ENCODE results near the gene RXFP2.

Gene RXFP2

DNA sequence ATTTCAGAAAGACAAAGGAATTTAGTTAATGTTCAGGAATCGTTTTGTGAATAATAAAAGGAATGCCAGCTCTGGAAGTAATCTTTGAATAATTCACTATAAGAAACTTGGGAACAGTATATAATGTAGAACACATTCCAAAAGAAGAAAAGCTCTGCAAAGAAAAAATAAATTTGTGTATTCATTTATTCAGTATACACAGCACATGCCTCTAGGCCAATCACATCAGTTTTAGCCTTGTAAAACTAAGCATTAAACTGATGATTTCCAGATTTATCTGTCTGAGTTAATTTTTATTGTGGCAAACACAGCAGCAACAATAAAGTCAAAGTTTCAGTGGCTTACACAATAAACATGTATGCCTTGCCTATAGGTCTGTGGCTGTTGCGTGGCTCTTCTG is 5.7 kb upstream of the RXFP2 start:
- no peak overlapping the region for H3K9ac ChIP-seq (ENCODE audit: low read length)
- H3K36me3 ChIP-seq (ENCODE audit: control insufficient read depth, insufficient read depth, low read length), result no peaks in the 10 kb centered on the region
- no peaks in the 10 kb centered on the region; the same call in 1 of the 2 replicates for H3K4me1 ChIP-seq (ENCODE audit: control insufficient read depth, insufficient read depth, low read length)
- no peak overlapping the region for H3K27ac ChIP-seq (ENCODE audit: low read depth, low read length)
- no peaks in the 10 kb centered on the region for H3K27me3 ChIP-seq (ENCODE audit: control insufficient read depth, insufficient read depth, low read length)
- H3K4me3 ChIP-seq (ENCODE audit: low read depth, low read length), result no peak overlapping the region
- no peaks in the 10 kb centered on the region for H3K9me3 ChIP-seq (ENCODE audit: control insufficient read depth, insufficient read depth, low read depth, low read length)

- Histone ChIP-seq H3K4me1 (ENCODE audit: control insufficient read depth, insufficient read depth, low read length) (no peaks in the 10 kb centered on the region), H3K9ac (ENCODE audit: low read length) (no peak overlapping the region), H3K27me3 (ENCODE audit: control insufficient read depth, insufficient read depth, low read length) (no peaks in the 10 kb centered on the region), H3K27ac (ENCODE audit: low read depth, low read length) (no peak overlapping the region), H3K4me3 (ENCODE audit: low read depth, low read length) (no peak overlapping the region), H3K9me3 (ENCODE audit: control insufficient read depth, insufficient read depth, low read depth, low read length) (no peaks in the 10 kb centered on the region), H3K36me3 (ENCODE audit: control insufficient read depth, insufficient read depth, low read length) (no peaks in the 10 kb centered on the region)
These were observed 2.9 kb downstream of the RXFP2 start for GRCh38 chr13:31742097-31742734.

DNA sequence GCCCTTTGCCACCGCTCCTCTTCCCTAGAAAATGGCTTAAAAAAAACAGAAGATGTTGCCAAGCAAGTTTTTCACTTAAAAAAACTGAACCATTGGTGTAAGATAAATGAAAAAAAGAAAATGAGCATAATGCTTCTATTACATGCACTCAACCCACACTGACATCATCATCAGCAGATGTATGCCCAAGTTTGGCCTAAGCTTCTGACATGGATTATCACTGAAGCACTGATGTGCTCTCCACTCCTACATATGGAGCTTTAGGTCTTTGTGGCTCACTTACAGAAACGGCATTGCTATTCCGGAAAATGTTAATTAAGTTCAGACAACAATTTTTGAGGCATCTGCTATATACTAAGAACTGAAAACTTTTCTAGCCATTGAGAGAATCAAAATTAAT is 8.0 kb downstream of the RXFP2 start:
- no peak overlapping the region for H3K9ac ChIP-seq (ENCODE audit: low read length)
- no peaks in the 10 kb centered on the region for H3K4me1 ChIP-seq (ENCODE audit: control insufficient read depth, insufficient read depth, low read length)
- no peak overlapping the region for H3K27ac ChIP-seq (ENCODE audit: low read depth, low read length)
- no peaks in the 10 kb centered on the region for H3K9me3 ChIP-seq (ENCODE audit: control insufficient read depth, insufficient read depth, low read depth, low read length)
- no peaks in the 10 kb centered on the region for H3K36me3 ChIP-seq (ENCODE audit: control insufficient read depth, insufficient read depth, low read length)
- H3K4me3 ChIP-seq (ENCODE audit: low read depth, low read length), result no peak overlapping the region
- no peaks in the 10 kb centered on the region for H3K27me3 ChIP-seq (ENCODE audit: control insufficient read depth, insufficient read depth, low read length)

- no peaks in the 10 kb centered on the region for H3K27me3 ChIP-seq (ENCODE audit: control insufficient read depth, insufficient read depth, low read length)
- no peaks in the 10 kb centered on the region for H3K9me3 ChIP-seq (ENCODE audit: control insufficient read depth, insufficient read depth, low read depth, low read length)
- H3K36me3 ChIP-seq (ENCODE audit: control insufficient read depth, insufficient read depth, low read length), result no peaks in the 10 kb centered on the region
- no peak overlapping the region for H3K27ac ChIP-seq (ENCODE audit: low read depth, low read length)
- no peak overlapping the region for H3K9ac ChIP-seq (ENCODE audit: low read length)
- H3K4me1 ChIP-seq (ENCODE audit: control insufficient read depth, insufficient read depth, low read length), result no peaks in the 10 kb centered on the region
- no peak overlapping the region for H3K4me3 ChIP-seq (ENCODE audit: low read depth, low read length)
These were observed 8.6 kb downstream of the RXFP2 start for GRCh38 chr13:31747966-31748365.

DNA sequence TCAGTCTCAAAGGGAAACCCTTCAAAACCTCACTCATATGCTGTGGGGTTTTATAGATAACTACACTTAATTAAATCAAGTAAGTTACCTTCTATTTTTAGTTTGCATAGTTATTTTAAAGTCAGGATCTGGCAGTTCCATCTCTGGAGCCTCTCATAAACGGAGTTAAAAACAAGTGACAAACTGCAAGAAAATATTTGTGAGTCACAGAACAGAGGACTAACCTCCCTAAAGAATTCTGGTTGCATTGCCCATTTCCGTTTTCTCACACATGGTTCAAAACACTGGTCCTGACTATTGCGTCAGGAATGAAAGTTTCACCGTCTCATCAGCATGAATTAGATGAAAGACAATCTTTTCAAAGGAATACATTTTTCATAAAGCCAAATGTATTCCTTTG is 10.6 kb downstream of the RXFP2 start:
- H3K36me3 ChIP-seq (ENCODE audit: control insufficient read depth, insufficient read depth, low read length), result no peaks in the 10 kb centered on the region
- no peak overlapping the region for H3K4me3 ChIP-seq (ENCODE audit: low read depth, low read length)
- no peak overlapping the region for H3K9ac ChIP-seq (ENCODE audit: low read length)
- H3K9me3 ChIP-seq (ENCODE audit: control insufficient read depth, insufficient read depth, low read depth, low read length), result no peaks in the 10 kb centered on the region
- H3K27me3 ChIP-seq (ENCODE audit: control insufficient read depth, insufficient read depth, low read length), result no peaks in the 10 kb centered on the region
- H3K4me1 ChIP-seq (ENCODE audit: control insufficient read depth, insufficient read depth, low read length), result no peaks in the 10 kb centered on the region
- H3K27ac ChIP-seq (ENCODE audit: low read depth, low read length), result no peak overlapping the region

GRCh38 chr13:31755211-31755610 is 15.9 kb downstream of the RXFP2 start:
- no peak overlapping the region for H3K4me3 ChIP-seq (ENCODE audit: low read depth, low read length)
- no peak overlapping the region for H3K27ac ChIP-seq (ENCODE audit: low read depth, low read length)
- no peaks in the 10 kb centered on the region for H3K4me1 ChIP-seq (ENCODE audit: control insufficient read depth, insufficient read depth, low read length)
- no peak overlapping the region for H3K9ac ChIP-seq (ENCODE audit: low read length)
- no peaks in the 10 kb centered on the region for H3K36me3 ChIP-seq (ENCODE audit: control insufficient read depth, insufficient read depth, low read length)
- H3K27me3 ChIP-seq (ENCODE audit: control insufficient read depth, insufficient read depth, low read length), result no peaks in the 10 kb centered on the region
- no peaks in the 10 kb centered on the region for H3K9me3 ChIP-seq (ENCODE audit: control insufficient read depth, insufficient read depth, low read depth, low read length)

GRCh38 chr13:31755803-31756212 is 16.5 kb downstream of the RXFP2 start:
- Histone ChIP-seq H3K9me3 (ENCODE audit: control insufficient read depth, insufficient read depth, low read depth, low read length) (no peaks in the 10 kb centered on the region), H3K9ac (ENCODE audit: low read length) (no peak overlapping the region), H3K4me1 (ENCODE audit: control insufficient read depth, insufficient read depth, low read length) (no peaks in the 10 kb centered on the region), H3K27me3 (ENCODE audit: control insufficient read depth, insufficient read depth, low read length) (no peaks in the 10 kb centered on the region), H3K27ac (ENCODE audit: low read depth, low read length) (no peak overlapping the region), H3K4me3 (ENCODE audit: low read depth, low read length) (no peak overlapping the region), H3K36me3 (ENCODE audit: control insufficient read depth, insufficient read depth, low read length) (no peaks in the 10 kb centered on the region)

DNA sequence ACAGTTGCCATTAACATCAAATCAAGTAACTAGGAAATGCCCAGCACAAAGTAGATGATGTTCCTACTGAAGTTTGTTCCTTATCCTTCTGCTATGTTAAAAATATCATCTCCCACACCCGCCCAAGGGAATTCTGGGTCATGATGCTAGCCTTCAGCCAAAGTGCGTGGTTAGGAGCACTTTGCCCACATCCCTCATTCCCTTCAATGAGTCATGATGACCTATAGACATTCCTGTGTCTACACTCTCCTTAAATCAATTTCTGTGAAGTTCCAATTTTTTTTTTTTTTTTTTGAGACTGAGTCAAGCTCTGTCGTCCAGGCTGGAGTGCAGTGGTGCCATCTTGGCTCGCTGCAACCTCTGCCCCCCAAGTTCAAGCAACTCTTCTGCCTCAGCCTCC is 17.0 kb downstream of the RXFP2 start:
- no peaks in the 10 kb centered on the region for H3K4me1 ChIP-seq (ENCODE audit: control insufficient read depth, insufficient read depth, low read length)
- no peak overlapping the region for H3K4me3 ChIP-seq (ENCODE audit: low read depth, low read length)
- no peaks in the 10 kb centered on the region for H3K9me3 ChIP-seq (ENCODE audit: control insufficient read depth, insufficient read depth, low read depth, low read length)
- no peaks in the 10 kb centered on the region for H3K36me3 ChIP-seq (ENCODE audit: control insufficient read depth, insufficient read depth, low read length)
- H3K27ac ChIP-seq (ENCODE audit: low read depth, low read length), result no peak overlapping the region
- H3K9ac ChIP-seq (ENCODE audit: low read length), result no peak overlapping the region
- no peaks in the 10 kb centered on the region for H3K27me3 ChIP-seq (ENCODE audit: control insufficient read depth, insufficient read depth, low read length)

DNA sequence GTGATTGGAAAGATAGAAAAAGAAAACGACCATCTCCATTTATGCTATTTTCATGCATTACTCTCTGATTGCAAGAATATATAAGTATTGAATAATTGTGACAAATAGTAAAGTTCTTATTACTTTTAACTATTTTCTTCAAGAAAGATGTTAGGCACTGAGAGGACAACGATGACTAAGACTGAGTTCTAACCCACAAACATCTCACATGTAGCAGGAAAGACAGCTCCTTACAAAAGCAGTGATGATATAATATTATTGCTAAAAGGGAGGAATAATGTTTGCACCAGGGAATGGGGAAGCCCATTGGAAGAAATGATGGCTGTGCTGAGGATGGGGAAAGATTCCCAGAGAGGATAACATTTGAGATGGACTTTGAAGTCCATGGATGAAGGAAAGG is 22.6 kb downstream of the RXFP2 start:
- Histone ChIP-seq H3K27ac (ENCODE audit: low read depth, low read length) (no peak overlapping the region), H3K9me3 (ENCODE audit: control insufficient read depth, insufficient read depth, low read depth, low read length) (no peaks in the 10 kb centered on the region), H3K4me3 (ENCODE audit: low read depth, low read length) (no peak overlapping the region), H3K27me3 (ENCODE audit: control insufficient read depth, insufficient read depth, low read length) (no peaks in the 10 kb centered on the region), H3K36me3 (ENCODE audit: control insufficient read depth, insufficient read depth, low read length) (no peaks in the 10 kb centered on the region), H3K9ac (ENCODE audit: low read length) (no peak overlapping the region), H3K4me1 (ENCODE audit: control insufficient read depth, insufficient read depth, low read length) (peaks cover 8% of the 10 kb centered on the region; the same call in 1 of the 2 replicates)

DNA sequence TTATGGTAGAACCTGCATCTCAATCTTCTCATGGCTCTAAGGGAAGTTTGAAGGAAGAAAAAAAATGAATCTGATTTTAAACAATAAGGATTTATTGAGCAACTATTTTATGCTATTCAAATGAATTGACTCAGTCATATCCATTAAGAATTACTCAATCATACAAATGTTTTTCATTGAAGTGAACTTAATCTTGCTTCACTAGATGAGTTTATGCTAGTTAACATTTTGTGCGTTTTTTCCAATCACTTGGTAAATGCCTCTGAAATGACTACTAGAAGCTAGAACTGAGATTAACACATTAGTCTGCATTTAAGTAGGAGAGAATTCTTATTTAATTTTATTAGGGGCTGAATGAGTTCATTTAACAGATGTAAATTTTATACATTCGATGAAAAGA is 25.2 kb downstream of the RXFP2 start:
- Histone ChIP-seq H3K9me3 (ENCODE audit: control insufficient read depth, insufficient read depth, low read depth, low read length) (no peaks in the 10 kb centered on the region), H3K9ac (ENCODE audit: low read length) (no peak overlapping the region), H3K4me3 (ENCODE audit: low read depth, low read length) (no peak overlapping the region), H3K4me1 (ENCODE audit: control insufficient read depth, insufficient read depth, low read length) (peaks cover 8% of the 10 kb centered on the region; the same call in 1 of the 2 replicates), H3K36me3 (ENCODE audit: control insufficient read depth, insufficient read depth, low read length) (no peaks in the 10 kb centered on the region), H3K27me3 (ENCODE audit: control insufficient read depth, insufficient read depth, low read length) (no peaks in the 10 kb centered on the region), H3K27ac (ENCODE audit: low read depth, low read length) (no peak overlapping the region)

DNA sequence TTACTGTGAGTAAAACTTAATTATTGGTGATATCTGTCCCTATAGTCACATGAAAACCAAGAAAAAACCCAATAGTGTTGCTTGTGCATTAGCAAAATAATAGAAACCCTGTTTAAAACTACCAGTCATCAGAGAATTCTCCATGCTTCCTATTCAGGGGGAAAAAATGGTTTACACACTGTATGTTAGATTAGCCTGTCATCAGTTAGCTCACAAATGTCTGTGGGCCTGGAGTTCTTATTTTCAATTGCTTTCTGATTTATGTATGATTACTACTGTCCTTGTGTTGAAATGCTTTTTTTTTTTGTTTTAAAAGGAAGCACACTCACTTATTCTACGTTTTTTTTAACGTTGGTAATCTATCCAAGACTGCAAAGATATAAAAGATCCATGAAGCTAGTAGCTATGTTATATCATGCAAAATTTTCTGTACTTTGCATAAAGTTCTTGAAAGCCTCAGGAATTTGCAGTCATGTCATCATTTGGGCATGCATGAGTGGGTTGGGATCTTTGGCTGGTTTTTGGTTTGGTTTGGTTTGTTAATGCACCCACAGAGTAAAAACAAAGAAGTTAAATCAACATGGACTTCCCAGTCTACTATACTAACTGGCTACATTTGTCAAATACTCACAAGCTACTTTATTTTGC is 25.9 kb downstream of the RXFP2 start:
- Histone ChIP-seq H3K9me3 (ENCODE audit: control insufficient read depth, insufficient read depth, low read depth, low read length) (no peaks in the 10 kb centered on the region), H3K4me1 (ENCODE audit: control insufficient read depth, insufficient read depth, low read length) (peaks cover 8% of the 10 kb centered on the region; the same call in 1 of the 2 replicates), H3K9ac (ENCODE audit: low read length) (no peak overlapping the region), H3K36me3 (ENCODE audit: control insufficient read depth, insufficient read depth, low read length) (no peaks in the 10 kb centered on the region), H3K27ac (ENCODE audit: low read depth, low read length) (no peak overlapping the region), H3K4me3 (ENCODE audit: low read depth, low read length) (no peak overlapping the region), H3K27me3 (ENCODE audit: control insufficient read depth, insufficient read depth, low read length) (no peaks in the 10 kb centered on the region)
